Motor neuron (in vitro differentiated cells): ENCODE data around the gene SLC4A1. TPM values are rescaled to one million over a fixed set of nuclear protein-coding genes. Genes with fewer than 3 reads are reported as not detected.

Source experiments
- ATAC-seq, 8 experiments: fragments of 200-7000 bp; cut with Tn5 transposase; replicated peaks in 6 of 8; 2 replicates each; pipeline ENCODE4 v1.8.0; 2021; ENCODE audit warnings: mild to moderate bottlenecking in 8 of 8, moderate library complexity in 8 of 8
- H3K27ac ChIP-seq, 2 donors: fragments of 250-450 bp; sonication (Bioruptor Pico); 2 replicates each; pipeline ENCODE4 v1.9.0; 2021; ENCODE audit warnings: antibody characterized with exemption in 2 of 2, mild to moderate bottlenecking in 2 of 2, moderate library complexity in 1 of 2
- H3K4me1 ChIP-seq, 2 donors: fragments of 250-450 bp; sonication (Bioruptor Pico); replicated peaks in 1 of 2; 2 replicates each; pipeline ENCODE4 v1.6.1; 2021; ENCODE audit warnings: antibody characterized with exemption in 2 of 2, mild to moderate bottlenecking in 2 of 2, moderate library complexity in 1 of 2
- H3K4me3 ChIP-seq, 5 donors: fragments of 250-450 bp; sonication (Bioruptor Pico); 2 replicates each; pipeline ENCODE4 v1.9.0; 2021; ENCODE audit warnings: antibody characterized with exemption in 5 of 5, mild to moderate bottlenecking in 5 of 5, moderate library complexity in 4 of 5
- WGBS, 10 experiments: fragments of 450-650 bp; shearing (Covaris generic); methylation state at CpG; one replicate each; pipeline ENCODE4 v1.0.0; 2022; 5-methylcytosine and 5-hydroxymethylcytosine counted together
- in situ Hi-C, 9 experiments: fragments of 400-800 bp; cut with MboI; loops; one replicate each; pipeline ENCODE4 v1.15.0; 2021; ENCODE audit warnings: low sequenced_read_pairs in 9 of 9, low pct_unique_long_range_greater_than_20kb in 2 of 9; ENCODE audit not compliant: unreplicated experiment in 9 of 9
- total RNA-seq, 8 experiments: library from RNA; unstranded; fragments of 300-600 nt; gene quantifications; 2 replicates each; pipeline versions ENCODE4 v1.2.3 to v1.2.4, GENCODE V29; 2022

SLC4A1 gene
- total RNA-seq, 8 experiments from 2014 or later: 0.05 to 0.62 (median 0.10) TPM; not detected in 1

DNA sequence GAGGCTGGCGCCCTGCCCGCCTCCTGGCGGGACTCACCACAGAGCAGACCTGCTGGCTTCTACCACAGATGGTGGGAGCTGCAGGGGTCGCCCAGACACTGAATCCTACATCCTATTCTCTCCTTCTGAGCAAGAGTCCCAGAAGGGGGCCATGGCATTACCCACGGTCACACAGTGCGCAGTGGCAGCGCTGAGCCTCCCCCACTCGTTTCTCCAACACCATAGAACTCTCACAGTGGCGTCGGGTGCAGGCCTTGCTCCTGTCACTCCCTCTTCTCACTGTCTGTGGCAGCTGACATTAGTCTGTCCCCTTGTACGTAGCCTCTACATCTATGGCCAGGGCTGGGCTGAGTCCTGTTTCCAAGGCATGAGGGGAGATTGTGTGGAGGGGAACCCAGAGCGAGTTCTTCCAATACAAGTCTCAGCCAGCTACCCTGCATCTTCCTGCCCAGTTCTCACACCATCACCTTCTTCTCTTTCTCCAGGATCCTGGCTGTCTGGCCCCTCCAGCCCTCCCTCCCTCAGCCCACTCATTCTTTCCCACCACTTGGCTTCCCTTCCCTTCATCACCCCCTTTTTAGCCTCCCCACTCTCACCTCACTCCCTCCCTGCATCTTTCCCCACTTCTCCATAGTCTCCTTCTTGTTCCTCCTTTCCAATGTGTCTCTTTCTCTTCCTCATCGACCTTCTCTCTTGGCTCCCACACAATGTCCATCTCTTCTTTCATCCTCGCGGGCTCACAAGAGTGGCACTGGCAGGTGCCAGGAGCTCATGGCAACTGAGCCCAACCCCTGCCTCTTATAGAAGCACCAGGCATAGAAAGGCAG, 54.3 kb downstream of the SLC4A1 start:
- WGBS, 10 experiments: 68 to 94% (median 88%) methylated on average over 2 to 8 of the region's 15 CpGs; no CpG with 5 or more reads in 2 of the 10 experiments
- no peak for ATAC-seq
- in situ Hi-C loops: loop anchor here in 6 of 9 experiments (10.0 to 25.0 kb wide), 2 partner anchors 111 to 124 kb away; partner anchors contain the start of genes GRN (in 3 of the 6) and SLC25A39 (in 3 of the 6)
- no peak overlapping the region for H3K4me3 ChIP-seq
- no peak overlapping the region for H3K27ac ChIP-seq
- H3K4me1 ChIP-seq: peaks cover 15 to 25% of the 10 kb centered on the region in 2 donors

DNA sequence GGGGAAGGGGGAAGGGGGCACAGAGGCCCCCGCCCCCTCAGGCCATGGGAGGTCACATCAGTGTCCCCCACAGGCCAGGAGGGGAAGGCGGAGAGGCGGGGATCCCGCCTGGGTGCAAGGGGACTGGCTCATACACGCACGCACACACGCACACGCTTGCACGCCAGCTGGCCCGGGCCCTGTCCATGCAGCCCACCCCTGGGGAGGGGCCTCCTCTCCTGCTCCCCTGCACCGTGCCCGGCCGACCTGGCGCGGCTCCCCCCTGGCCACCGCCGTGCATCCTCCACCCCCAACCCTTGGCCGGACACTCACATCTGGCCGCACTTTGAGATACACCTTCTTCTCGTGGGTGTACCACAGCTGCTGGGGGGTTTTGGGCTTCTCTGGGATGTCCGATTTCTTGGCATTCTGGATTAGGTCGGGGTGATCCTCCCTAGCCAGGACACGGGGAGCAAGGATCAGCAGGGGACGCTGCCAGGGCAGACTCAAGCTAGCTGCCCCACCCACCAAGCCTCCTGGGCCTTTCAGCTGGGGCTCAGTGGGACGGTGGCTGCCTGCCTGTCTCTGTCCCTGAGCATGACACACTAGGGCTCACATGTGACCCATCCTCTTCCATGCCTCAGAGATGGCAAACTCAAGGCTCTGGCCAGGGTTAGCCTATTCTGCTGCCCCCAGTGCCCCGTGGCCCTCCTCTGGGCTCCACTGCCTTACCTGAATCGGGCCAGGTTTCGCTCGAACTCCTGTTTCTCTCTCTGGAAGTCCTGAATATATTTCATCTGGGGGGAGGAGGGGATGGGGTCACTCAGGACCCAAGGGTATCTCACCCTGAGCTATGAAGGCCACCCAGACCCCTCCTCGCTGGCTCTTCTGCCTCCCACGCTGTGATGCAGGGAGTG, 55.2 kb downstream of the SLC4A1 start:
- 60 to 92% (median 74%) methylated on average over 1 to 5 of the region's 31 CpGs; no CpG with 5 or more reads in 7 of the 10 experiments for WGBS, 10 experiments
- in situ Hi-C loops: loop anchor here in 6 of 9 experiments (10.0 to 25.0 kb wide), 2 partner anchors 112 to 125 kb away; partner anchors contain the start of genes GRN (in 3 of the 6) and SLC25A39 (in 3 of the 6)
- Histone ChIP-seq H3K27ac (peak overlapping the region; percentile 33 to 50), H3K4me3 (no peak overlapping the region), H3K4me1 (peaks cover 12 to 24% of the 10 kb centered on the region in 2 donors)
- ATAC-seq: peak in 5 of 8 experiments; percentile 2 to 19 (median 10)

DNA sequence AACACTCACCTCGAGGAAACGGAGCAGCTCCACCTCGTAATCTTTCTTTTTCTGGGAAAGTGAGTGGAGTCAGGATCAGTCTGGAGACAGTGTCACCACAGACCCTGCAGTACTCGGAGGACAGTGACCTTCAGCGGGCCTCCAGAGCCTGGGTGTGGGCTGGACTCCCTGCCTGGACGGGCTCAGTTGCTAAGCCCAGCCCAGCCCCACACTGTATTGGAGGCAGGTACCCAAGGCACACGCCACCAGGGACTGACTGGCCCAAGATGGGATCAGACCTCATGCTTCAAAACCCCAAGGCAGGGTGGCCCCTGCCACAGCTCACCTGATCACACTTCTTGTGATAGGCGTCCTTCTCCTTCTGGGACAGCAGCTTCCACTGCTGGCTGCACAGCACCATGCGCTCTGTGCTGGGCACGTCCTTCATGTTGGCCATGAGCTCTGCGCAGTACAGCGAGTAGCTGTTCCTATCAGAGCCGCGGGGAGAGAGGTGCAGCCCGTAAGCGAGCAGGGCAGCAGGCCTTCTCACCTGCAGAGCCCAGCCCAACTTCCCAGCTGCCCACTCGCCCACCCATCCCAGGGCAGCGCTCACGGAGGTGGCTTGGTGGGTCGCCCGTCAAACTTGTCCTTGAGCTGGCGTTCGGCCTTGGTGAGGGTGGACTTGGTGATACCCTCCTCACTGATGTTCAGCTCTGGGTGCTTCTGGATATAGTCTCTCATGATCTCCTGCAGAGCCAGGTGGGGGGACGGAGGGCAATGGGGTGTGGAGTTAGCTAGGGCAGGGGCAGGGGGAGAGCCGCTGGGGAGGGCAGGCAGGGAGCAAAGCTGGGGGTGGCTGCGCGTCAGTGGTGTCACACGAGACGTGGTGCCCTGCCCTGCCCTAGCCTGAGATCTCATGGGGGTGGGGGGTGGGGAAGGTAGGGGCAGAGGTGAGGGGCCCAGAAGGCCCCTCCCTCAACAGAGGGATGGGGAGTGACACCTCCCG, 56.4 kb downstream of the SLC4A1 start:
- Histone ChIP-seq H3K4me1 (peaks cover 6 to 17% of the 10 kb centered on the region in 2 donors), H3K27ac (peak overlapping the region in 1 of 2 donors; percentile 50), H3K4me3 (no peak overlapping the region)
- no peak for ATAC-seq
- in situ Hi-C loops: loop anchor here in 6 of 9 experiments (10.0 to 25.0 kb wide), 2 partner anchors 113 to 126 kb away; partner anchors contain the start of genes GRN (in 3 of the 6) and SLC25A39 (in 3 of the 6)
- 67 to 100% (median 83%) methylated on average over 1 to 4 of the region's 30 CpGs; no CpG with 5 or more reads in 3 of the 10 experiments for WGBS, 10 experiments

DNA sequence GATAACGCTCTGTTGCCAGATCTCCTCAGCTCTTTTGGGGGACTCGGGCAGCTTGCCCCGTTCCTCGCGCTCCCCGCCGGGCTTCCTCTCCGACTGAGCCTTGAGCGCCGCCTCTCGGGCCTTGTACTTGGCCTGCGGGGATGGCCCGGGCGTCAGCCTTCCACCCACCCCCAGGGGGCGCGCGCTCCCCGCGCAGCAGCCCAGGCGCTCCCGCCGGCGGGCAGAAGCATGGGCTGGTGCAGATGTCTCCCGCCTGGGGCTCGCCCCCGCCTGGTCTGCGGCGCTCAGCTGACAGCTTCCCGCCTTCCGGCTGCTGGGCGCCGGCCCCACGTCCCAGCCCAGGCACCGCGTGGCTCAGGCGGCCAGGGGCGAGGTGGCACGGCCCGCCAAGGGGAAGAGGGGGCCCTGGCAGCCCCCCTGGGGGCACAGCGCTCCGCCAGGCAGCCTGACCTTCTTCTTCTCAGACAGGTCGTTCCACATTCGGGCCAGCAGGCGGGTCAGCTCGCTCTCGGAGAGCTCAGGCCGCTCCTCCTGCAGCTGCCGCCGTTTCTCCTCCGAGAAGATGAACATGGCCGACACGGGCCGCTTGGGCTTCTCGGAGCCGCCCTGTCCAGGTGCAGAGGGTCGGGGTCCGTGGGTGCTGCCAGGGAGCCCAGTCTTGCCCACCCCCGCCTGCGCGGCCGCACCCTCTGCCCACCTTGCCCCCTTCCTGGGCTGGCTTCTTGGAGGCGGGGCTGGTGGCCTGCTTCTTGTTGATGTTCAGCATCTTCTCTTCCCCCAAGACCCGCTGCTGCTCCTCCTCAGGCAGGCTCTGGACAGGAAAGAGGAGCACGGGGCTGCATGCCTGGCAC, 57.4 kb downstream of the SLC4A1 start:
- Histone ChIP-seq H3K4me3 (peak overlapping the region in 1 of 5 donors; percentile 10), H3K4me1 (peaks cover 6 to 17% of the 10 kb centered on the region in 2 donors), H3K27ac (no peak overlapping the region)
- WGBS, 10 experiments: 23 to 40% methylated on average over 2 to 6 of the region's 64 CpGs; no CpG with 5 or more reads in 8 of the 10 experiments
- peak; percentile 88 to 94 (median 91) for ATAC-seq
- in situ Hi-C loops: loop anchor here in 6 of 9 experiments (10.0 to 25.0 kb wide), 2 partner anchors 114 to 127 kb away; partner anchors contain the start of genes GRN (in 3 of the 6) and SLC25A39 (in 3 of the 6)

DNA sequence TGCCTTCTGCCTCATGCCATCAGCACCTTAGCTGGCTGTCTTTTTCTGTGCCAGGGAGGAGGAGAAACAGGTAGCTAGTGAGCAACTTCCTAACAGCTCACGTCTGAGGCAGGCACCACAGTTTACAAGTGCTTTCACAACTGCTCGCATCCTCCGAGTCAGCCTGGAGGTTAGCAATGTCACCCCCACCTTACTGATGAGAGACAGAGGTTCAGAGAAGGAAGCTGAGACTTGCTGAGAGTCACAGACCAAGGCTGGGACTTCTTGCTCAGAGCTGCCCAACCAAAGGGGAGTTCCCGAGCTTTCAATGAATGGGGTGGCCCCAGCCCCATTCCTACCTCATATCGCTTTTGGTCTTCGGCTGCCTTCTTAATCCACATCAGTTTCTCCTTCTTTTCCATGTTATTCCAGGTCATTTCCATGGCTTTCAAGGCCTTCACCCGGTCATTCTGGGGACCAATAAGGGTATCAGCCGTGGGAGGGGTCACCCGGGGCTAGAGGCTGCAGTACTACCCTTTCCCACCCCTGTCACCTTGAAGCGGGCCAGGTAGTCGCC, 58.1 kb downstream of the SLC4A1 start:
- ATAC-seq: no peak
- peaks cover 6 to 17% of the 10 kb centered on the region in 2 donors for H3K4me1 ChIP-seq
- no peak overlapping the region for H3K4me3 ChIP-seq
- WGBS, 10 experiments: 68 to 100% (median 84%) methylated on average over 1 to 4 of the region's 11 CpGs; no CpG with 5 or more reads in 3 of the 10 experiments
- no peak overlapping the region for H3K27ac ChIP-seq
- in situ Hi-C loops: loop anchor here in 6 of 9 experiments (10.0 to 25.0 kb wide), 2 partner anchors 115 to 127 kb away; partner anchors contain the start of genes GRN (in 3 of the 6) and SLC25A39 (in 3 of the 6)

DNA sequence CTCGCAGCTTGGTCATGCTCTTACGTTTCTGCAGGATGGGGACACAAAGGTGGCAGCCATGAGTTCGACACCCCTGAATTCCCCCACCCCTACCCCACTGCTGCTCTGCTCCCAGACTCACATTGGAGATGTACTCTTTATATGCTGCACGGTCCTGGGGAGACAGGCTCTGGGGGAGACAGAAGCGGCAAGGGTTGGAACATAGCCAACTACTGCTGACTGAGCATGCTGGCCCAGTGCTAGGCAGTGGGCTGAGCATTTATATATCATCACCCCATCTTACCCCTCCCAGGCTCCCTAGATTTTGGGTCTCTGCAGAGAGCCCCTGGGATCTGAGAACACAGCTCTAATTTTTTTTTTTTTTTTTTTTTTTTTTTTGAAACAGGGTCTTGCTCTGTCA, 60.2 kb downstream of the SLC4A1 start:
- no peak overlapping the region for H3K27ac ChIP-seq
- ATAC-seq: no peak
- no peak overlapping the region for H3K4me3 ChIP-seq
- H3K4me1 ChIP-seq: peaks cover 6 to 14% of the 10 kb centered on the region in 2 donors
- in situ Hi-C loops: loop anchor here in 3 of 9 experiments (25.0 kb wide), 1 partner anchor 130 kb away; the partner anchor contains the start of gene GRN (in 3 of the 3)
- 83 to 100% (median 100%) methylated on average over 1 of the region's 5 CpGs; no CpG with 5 or more reads in 6 of the 10 experiments for WGBS, 10 experiments

DNA sequence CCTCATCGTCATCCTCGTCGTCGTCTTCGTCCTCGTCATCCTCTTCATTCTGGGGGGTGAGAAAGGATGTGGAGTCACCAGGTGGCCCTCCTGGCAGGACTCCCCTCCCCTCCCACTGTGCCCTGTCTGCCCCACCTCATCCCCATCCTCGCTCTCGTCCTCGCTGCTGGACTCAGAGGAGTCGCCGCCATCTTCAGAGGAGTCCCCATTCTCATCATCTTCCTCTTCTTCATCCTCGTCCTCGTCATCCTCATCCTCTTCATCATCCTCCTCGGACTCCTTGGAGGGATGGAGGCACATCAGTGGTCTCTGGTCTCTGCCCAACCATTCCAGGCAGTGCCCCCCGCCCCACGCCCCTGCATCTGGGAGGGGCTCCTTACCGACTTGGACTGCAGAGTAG, 60.6 kb downstream of the SLC4A1 start:
- Histone ChIP-seq H3K27ac (no peak overlapping the region), H3K4me1 (peaks cover 6 to 10% of the 10 kb centered on the region in 2 donors), H3K4me3 (no peak overlapping the region)
- no peak for ATAC-seq
- in situ Hi-C loops: loop anchor here in 3 of 9 experiments (25.0 kb wide), 1 partner anchor 130 kb away; the partner anchor contains the start of gene GRN (in 3 of the 3)
- WGBS, 10 experiments: 87% methylated on average over 3 of the region's 17 CpGs; no CpG with 5 or more reads in 9 of the 10 experiments

DNA sequence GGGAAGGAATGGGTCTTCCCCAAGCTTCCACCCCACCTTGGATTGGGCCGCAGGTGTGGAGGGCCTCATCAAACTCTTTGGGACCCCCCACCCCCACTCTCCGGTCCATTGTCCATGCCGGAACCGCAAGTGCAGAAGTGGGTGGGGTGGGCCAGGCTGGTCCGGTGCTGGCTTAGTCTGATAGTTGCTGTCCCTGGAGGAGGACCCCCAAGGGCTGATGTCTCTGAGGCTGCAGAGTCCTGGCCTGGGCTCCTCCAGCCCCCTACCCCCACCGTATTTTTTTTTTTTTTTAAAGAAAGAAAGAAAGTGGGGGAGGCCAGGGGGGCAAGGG, 61.1 kb downstream of the SLC4A1 start:
- Histone ChIP-seq H3K27ac (no peak overlapping the region), H3K4me1 (peaks cover 6 to 7% of the 10 kb centered on the region in 2 donors), H3K4me3 (no peak overlapping the region)
- in situ Hi-C loops: loop anchor here in 3 of 9 experiments (25.0 kb wide), 1 partner anchor 131 kb away; the partner anchor contains the start of gene GRN (in 3 of the 3)
- 96% methylated on average over 4 of the region's 6 CpGs; no CpG with 5 or more reads in 9 of the 10 experiments for WGBS, 10 experiments
- no peak for ATAC-seq

DNA sequence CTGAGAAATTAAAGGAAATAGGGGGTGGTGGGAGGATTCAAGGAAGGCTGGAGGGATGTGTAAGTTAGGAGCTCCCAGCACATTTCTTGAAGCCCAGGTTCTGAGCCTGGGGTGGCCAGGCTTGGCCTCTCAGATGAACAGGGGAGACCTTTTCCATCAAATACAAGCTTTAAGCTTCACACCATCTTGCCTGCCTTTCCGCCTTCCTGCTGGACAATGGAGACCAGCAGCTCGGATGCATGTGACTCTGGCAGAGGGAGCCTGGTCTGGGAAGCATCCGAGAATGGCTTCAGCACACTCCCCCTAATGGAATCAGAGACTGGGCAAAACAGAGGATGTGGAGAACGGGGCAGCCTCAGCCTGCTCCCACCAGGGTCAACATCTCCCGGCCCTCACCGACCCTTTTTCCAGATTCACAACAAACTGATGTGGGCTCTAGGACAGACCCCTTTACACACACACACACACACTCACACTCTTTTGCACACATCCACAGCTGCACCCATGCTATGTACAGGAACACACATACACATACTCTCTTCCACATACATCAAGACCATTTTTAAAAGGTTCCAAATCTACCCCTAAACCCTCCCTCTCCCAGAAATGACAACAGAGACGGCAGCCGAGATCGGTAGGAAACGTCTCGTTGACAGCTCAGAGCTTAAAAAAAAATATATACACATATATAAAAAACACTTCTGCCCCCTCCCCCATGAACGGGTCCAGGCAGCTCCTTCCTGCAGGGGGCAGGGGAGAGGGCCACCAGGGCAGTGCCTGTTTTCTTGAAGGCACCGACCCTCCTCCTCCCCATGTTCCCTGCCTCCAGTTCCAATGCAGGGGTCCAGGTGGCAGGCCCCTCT, 61.7 kb downstream of the SLC4A1 start:
- in situ Hi-C loops: loop anchor here in 3 of 9 experiments (25.0 kb wide), 1 partner anchor 131 kb away; the partner anchor contains the start of gene GRN (in 3 of the 3)
- peaks cover 4 to 7% of the 10 kb centered on the region in 2 donors for H3K4me1 ChIP-seq
- H3K4me3 ChIP-seq: no peak overlapping the region
- ATAC-seq: no peak
- WGBS, 10 experiments: 39 to 100% (median 62%) methylated on average over 1 to 7 of the region's 13 CpGs; no CpG with 5 or more reads in 4 of the 10 experiments
- no peak overlapping the region for H3K27ac ChIP-seq
